H4 (cell line): Measurements from ENCODE around the gene GUCA1A. TPM values are rescaled to one million over a fixed set of nuclear protein-coding genes. Genes with fewer than 3 reads are reported as not detected.

ENCODE experiments used
- DNase-seq: peaks from one replicate; pipeline ENCODE4 v3.0.0-alpha.2; 2015; ENCODE audit warnings: low spot score
- total RNA-seq: library from RNA; depleted of rRNA; stranded (reverse); fragments of >200 nt; shearing (Covaris generic); gene quantifications from 2 replicates; pipeline ENCODE4 v1.2.3, GENCODE V29; 2014; rRNA removed

The GUCA1A gene
- total RNA-seq = not detected in 2 replicates

DNA sequence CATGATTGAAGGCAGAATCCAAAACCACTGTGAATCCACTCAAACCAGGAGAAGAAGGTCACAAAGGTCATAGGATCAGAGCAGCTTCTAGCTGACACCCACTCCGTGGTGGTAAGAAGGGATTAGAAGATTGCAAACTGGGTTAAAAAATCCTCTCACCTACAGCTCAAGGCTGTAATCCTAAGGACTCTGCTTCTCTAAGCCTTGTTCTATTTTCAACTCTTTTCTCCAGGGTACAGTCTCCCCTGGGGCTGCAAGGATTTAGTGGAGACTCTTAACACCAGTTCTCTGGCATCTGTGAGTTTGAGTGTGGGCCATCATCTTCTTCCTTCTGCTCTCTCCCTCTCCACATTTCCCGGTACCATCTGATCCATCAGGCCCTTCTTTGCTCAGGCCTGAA, at the start of gene GUCA1A:
Gene GUCA1A, plus strand, starts transcription at position 264 of the 400 bp plus-strand sequence. CDS start 250 bp downstream, outside the sequence.
- DNase-seq = no peak

GRCh38 chr6:42123379-42124103, 49.6 kb upstream of the GUCA1A start:
- no peak for DNase-seq

DNA sequence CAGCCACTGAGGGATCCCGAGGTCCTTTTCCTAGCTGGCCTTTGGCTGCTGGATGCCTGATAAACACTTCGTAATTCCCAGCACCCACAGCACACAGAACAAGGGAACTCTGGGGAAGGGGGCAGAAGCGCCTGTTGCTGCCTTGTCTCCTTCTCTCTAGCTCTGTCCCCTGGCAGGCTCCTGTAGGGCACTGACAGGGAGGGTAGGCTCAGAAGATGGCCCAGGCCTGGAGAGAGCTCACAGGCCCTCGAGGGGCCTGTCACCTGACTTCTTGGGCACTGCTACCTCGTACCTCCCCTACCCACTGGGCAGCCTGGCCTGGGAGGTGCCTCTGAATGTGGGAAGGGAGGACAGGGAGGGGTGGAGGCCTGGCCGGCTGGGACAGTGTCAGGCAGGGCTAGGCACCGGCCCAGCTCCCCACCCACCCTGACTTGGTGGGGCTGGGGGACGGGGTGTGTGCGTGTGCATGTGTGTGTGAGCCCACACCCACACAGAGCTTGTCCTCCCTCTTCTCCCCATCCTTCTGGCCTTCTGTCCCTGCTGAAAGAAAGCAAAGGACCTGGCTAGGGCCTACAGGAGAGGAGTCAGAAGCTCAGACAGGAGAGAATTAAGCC, 48.8 kb upstream of the GUCA1A start:
- no peak for DNase-seq

- DNase-seq = no peak
Measured at GRCh38 chr6:42125231-42125630, 47.9 kb upstream of the GUCA1A start.

DNA sequence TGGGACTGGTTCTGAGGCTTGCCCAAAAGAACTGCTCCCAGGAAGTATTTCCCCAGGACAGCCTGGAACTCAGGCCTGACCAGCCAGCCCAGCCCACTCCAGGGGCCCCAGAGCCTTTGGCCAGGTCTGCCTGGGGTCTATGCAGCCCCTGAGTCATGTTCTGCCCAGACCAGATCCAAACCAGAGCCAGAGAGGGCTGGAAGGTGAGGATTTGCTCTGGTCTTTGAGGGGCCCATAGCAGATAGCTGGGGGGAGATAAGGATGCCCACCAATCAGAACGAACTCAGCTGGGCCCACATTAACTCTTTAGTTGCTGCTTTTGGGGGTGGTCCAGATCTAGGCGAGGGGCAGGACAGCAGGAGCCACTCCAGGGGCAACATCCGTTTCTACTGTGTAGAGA, 47.5 kb upstream of the GUCA1A start:
- no peak for DNase-seq

GRCh38 chr6:42128460-42129359, 44.5 kb upstream of the GUCA1A start:
- DNase-seq = no peak

GRCh38 chr6:42129360-42129676, 43.8 kb upstream of the GUCA1A start:
- DNase-seq = no peak

DNA sequence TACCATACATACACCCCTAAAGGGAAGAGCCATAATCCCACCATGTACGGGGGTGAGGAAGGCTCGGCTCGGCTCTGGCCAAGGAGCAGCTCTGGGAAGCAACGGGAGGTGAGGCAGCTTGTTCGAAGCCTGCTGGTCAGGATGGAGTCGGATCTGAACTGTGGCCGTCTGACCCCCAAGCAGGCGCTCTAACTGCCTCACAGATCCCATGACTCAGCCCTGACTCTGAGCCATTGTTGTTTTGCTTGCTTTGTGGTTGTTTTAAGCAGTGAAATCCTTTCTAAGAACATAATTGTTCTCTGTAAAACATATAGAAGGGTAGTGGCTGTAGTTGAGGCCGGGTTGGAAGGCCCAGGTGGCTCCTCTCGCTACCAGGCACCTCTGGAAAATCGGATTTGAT, 41.6 kb upstream of the GUCA1A start:
- DNase-seq = peak; percentile 50

DNA sequence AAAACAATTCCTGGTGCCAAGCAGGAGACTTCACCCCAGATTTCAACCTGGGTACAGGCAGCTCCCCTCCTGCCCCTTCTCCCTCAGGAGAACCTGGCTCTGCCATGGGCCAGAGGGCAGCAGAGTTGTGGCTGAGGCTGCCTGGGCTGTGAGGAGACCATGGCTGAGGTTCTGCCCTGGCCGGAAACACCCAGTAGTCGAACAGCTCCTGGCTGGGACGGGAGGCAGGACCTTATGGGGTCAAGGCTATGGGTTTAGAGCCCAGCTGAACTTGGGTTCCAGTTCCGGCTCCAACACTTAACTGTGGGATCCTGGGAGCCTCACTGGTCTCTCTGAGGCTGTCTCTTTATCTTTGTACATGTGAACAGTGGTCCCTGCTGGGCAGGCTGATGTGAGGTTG, 39.2 kb upstream of the GUCA1A start:
- DNase-seq = no peak

- no peak for DNase-seq
Measured at GRCh38 chr6:42135161-42135560, 38.0 kb upstream of the GUCA1A start.

DNA sequence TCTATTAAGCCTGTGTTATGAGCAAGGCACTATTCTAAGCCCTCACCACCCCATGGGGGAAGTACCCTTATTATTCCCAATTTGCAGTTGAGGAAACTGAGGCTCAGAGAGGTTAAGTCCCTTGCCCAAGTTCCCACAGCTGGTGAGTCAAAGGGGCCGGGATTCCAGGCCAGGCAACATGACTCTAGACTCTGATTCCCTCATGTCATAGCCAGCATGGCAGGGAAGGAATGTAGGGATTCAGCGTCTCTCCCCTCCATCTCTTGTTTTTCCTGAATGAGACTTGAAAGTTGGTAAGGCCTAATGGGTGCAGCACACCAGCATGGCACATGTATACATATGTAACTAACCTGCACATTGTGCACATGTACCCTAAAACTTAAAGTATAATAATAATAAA, 37.4 kb upstream of the GUCA1A start:
- no peak for DNase-seq

- DNase-seq = peak; percentile 67
Measured at GRCh38 chr6:42136508-42137193, 36.5 kb upstream of the GUCA1A start.

DNA sequence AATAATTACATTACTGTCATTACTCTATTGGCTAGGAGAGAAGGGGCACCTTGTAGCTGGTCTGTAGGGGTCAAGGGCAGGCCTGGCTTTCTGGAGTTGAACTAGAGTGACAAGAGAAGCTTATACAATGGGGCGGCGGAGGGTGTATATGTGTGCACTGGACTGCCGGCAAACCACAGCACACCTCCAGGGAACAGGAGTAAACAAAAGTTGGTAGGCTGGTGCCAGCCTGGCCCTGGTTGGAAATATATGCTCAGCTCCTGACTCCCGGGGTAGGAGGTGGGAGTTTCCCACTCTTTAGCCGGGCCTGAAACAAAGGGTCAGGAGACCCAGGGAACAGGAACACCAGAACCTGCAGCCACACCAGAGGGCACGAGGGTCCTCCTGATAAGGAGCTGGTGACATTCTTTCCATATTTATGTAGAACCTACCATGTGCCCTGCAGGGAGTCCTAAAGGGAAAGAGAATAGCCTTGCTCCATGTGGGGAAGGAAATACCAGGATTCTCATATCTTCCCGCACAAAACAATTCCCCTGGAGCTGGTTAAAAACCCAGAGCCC, 35.9 kb upstream of the GUCA1A start:
- peak; percentile 52 for DNase-seq

DNA sequence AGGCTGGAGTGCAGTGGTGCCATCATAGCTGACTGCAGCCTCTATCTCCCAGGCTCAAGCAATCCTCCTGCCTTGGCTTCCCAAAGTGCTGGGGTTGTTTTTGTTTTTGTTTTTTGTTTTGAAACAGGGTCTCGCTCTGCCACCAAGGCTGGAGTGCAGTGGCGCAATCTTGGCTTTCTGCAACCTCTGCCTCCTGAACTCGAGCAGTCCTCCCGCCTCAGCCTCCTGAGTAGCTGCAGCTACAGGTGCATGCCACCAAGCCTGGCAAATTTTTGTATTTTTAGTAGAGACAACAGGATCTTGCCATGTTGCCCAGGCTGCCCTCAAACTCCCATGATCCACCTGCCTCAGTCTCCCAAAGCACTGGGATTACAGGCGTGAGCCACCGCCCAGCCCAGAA, 35.0 kb upstream of the GUCA1A start:
- DNase-seq = no peak

GRCh38 chr6:42138630-42139619, 34.2 kb upstream of the GUCA1A start:
- no peak for DNase-seq

GRCh38 chr6:42140032-42140431, 33.1 kb upstream of the GUCA1A start:
- no peak for DNase-seq

GRCh38 chr6:42140756-42141602, 32.2 kb upstream of the GUCA1A start:
- DNase-seq = no peak

- DNase-seq = no peak
Measured at GRCh38 chr6:42141603-42142117, 31.5 kb upstream of the GUCA1A start.

DNA sequence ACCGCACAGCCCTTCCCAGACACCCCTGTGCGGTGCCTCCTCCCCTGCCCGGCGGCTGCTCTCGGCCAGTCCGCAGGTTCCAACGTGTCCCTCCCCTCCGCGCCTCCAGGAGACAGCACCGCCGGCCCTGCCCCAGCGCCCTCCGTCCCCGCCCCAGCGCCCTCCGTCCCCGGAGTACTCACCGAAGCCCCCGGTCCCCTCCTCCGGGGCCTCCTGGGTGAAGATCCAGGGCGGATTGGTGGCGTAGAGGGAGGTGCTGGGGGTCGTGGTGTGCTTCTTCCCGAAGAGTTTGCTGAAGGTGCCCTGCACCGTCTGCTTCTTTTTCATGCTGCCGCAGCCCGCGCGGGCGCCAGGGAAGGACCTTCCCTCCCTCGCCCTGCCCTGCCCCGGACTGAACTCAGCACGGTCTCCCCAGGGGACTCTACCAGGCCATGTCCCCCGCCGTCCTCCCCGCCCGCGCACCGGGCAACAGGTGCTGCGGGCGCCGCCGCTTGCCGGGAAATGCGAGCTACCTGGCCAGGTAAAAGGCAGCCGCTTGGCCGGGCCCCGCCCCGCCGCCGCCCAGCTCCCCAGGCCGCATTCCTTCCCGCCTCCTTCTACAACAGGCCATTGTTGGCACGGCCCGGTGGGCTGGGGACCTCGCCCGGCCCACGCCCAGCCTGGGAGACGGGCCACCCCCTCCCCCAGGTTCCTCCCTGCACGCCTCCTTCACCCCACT, 30.9 kb upstream of the GUCA1A start, which contains the start of gene C6orf132:
Gene C6orf132, minus strand, starts transcription at position 503 of the 718 bp plus-strand sequence. Its CDS starts 176 bp downstream, at position 327.
- DNase-seq = no peak
